Measurements from ENCODE around the gene DHRS3. TPM values are rescaled to one million over a fixed set of nuclear protein-coding genes. Genes with fewer than 3 reads are reported as not detected.

The DHRS3 gene
- total RNA-seq, 1 experiment from 2014 or later = 239 TPM

DNA sequence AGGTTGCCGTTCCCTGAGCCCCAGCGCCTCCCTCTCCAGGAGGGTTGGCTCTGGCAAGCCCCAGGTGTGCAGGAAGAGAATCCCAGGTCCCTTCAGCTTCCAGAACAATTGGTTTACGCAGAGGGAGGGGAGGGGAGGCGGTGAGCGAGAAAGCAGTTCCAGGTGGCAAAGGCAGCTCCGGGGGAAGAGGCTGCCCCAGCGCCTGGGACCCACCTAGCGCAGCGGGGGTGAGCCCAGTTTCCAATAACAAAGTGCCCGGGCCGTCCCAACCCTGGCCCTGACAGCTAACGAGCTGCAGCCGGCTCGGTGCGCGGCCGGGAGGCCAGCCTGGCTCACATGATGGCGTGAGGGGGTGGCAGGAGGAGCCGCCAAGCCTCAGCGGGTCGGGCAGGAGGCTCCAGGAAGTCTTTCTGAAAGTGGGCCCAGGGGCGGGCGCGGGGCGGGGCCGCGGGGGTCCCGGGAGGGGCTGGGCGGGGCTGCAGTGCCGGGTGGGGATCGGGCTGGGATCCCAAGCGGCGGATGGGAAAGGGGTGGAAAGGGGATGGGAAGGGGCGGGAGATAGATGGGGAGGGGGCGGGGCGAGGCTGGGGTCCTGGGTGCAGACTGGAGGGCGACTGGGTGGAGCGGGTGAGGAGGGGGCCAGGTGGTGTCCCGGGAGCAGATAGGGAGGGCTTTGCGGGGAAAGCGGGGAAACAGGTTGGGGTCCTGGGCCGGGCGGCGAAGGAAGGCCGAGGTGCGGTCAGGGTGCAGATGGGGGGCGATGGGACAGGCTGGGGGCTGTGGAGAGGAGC is 22.8 kb downstream of the DHRS3 start:
- Mint-ChIP-seq H3K27me3 (ENCODE audit: unreplicated experiment) (no peaks in the 10 kb centered on the region), H3K4me1 (ENCODE audit: low read depth, unreplicated experiment) (peaks cover 62% of the 10 kb centered on the region), H3K4me3 (ENCODE audit: low read depth, unreplicated experiment) (peak overlapping the region; percentile 59), H3K9me3 (ENCODE audit: low read depth, unreplicated experiment) (no peaks in the 10 kb centered on the region), H3K27ac (ENCODE audit: unreplicated experiment) (peak overlapping the region; percentile 95), H3K36me3 (ENCODE audit: insufficient read depth, unreplicated experiment) (peaks cover 96% of the 10 kb centered on the region)
- TF ChIP-seq, protein P1, sequence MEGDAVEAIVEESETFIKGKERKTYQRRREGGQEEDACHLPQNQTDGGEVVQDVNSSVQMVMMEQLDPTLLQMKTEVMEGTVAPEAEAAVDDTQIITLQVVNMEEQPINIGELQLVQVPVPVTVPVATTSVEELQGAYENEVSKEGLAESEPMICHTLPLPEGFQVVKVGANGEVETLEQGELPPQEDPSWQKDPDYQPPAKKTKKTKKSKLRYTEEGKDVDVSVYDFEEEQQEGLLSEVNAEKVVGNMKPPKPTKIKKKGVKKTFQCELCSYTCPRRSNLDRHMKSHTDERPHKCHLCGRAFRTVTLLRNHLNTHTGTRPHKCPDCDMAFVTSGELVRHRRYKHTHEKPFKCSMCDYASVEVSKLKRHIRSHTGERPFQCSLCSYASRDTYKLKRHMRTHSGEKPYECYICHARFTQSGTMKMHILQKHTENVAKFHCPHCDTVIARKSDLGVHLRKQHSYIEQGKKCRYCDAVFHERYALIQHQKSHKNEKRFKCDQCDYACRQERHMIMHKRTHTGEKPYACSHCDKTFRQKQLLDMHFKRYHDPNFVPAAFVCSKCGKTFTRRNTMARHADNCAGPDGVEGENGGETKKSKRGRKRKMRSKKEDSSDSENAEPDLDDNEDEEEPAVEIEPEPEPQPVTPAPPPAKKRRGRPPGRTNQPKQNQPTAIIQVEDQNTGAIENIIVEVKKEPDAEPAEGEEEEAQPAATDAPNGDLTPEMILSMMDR (IDR thresholded peaks at IDR 0.05; ENCODE audit: unreplicated experiment) = no peak
- DNase-seq = peak; percentile 76
- intact Hi-C loops (cut with micrococcal nuclease; ENCODE audit: unreplicated experiment) = loop anchor here (5.0 kb wide), 1 partner anchor 118 kb away; no protein-coding TSS in a partner anchor
- TSS peak; percentile 67 for BruUV-seq (replicated peaks)
- CTCF ChIA-PET = interaction anchor here (0.7 to 2.8 kb wide), 8 partner anchors 9 to 275 kb away, joined by 3 to 21 read pairs (median 3); partner anchors contain the start of gene DHRS3

DNA sequence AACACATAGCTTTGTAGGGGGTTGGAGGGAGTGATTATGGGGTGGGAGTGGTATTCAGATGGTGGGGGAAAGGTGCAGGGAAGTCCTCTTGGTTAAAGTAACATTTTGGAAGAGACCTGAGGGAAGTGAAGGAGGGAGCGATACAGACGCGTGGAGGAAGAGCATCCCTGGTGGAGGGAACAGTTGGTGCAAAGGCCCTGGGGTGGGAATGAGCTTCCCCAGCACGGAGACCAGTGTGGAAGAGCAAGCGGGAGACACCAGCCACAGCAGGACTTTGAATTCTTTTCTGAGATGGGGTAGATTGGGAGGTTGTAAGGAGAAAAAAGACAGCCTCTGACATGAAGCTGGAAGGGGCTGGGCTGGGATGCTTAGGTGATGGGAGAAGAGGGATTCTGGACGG is 23.5 kb downstream of the DHRS3 start:
- H3K4me1 Mint-ChIP-seq (ENCODE audit: low read depth, unreplicated experiment) = peaks cover 55% of the 10 kb centered on the region
- no peak for DNase-seq
- TF ChIP-seq, protein P1 (IDR thresholded peaks at IDR 0.05; ENCODE audit: unreplicated experiment) = no peak
- no TSS peak for BruUV-seq (replicated peaks)
- H3K27me3 Mint-ChIP-seq (ENCODE audit: unreplicated experiment) = no peaks in the 10 kb centered on the region
- CTCF ChIA-PET = interaction anchor here (1.2 to 2.8 kb wide), 2 partner anchors 25 to 55 kb away, joined by 4 to 21 read pairs; partner anchors contain the start of gene DHRS3
- peaks cover 93% of the 10 kb centered on the region for H3K36me3 Mint-ChIP-seq (ENCODE audit: insufficient read depth, unreplicated experiment)
- peak overlapping the region; percentile 59 for H3K4me3 Mint-ChIP-seq (ENCODE audit: low read depth, unreplicated experiment)
- intact Hi-C loops (cut with micrococcal nuclease; ENCODE audit: unreplicated experiment) = no loop called here
- H3K9me3 Mint-ChIP-seq (ENCODE audit: low read depth, unreplicated experiment) = no peaks in the 10 kb centered on the region
- peak overlapping the region; percentile 95 for H3K27ac Mint-ChIP-seq (ENCODE audit: unreplicated experiment)

DNA sequence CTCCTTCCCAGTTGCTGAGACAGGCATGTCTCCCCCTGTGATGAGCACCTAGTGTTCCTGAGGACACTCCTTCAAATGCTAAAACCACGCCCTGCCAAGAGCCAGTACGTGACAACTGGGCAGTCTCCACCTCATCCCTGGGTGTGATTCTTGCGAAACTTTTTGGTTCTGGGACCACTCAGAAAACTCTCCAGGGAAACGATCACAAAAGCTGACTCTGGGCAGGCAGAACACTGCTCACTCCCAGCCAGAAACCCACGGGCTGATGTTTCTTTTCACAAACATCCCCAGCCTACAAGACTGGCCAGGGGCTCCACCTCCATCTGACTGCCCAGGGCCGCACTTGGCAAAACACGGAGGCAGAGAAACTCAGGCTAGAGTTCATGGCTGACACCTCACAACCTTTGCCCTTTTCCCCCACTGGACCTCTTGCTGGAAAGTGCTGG is 24.4 kb downstream of the DHRS3 start:
- TF ChIP-seq, protein P1 (IDR thresholded peaks at IDR 0.05; ENCODE audit: unreplicated experiment) = no peak
- intact Hi-C loops (cut with micrococcal nuclease; ENCODE audit: unreplicated experiment) = no loop called here
- H3K4me3 Mint-ChIP-seq (ENCODE audit: low read depth, unreplicated experiment) = peak overlapping the region; percentile 12
- H3K36me3 Mint-ChIP-seq (ENCODE audit: insufficient read depth, unreplicated experiment) = peaks cover 92% of the 10 kb centered on the region
- peaks cover 50% of the 10 kb centered on the region for H3K4me1 Mint-ChIP-seq (ENCODE audit: low read depth, unreplicated experiment)
- H3K27me3 Mint-ChIP-seq (ENCODE audit: unreplicated experiment) = no peaks in the 10 kb centered on the region
- BruUV-seq (replicated peaks) = no TSS peak
- no peak for DNase-seq
- no peaks in the 10 kb centered on the region for H3K9me3 Mint-ChIP-seq (ENCODE audit: low read depth, unreplicated experiment)
- peak overlapping the region; percentile 95 for H3K27ac Mint-ChIP-seq (ENCODE audit: unreplicated experiment)
- CTCF ChIA-PET = no interaction called here

DNA sequence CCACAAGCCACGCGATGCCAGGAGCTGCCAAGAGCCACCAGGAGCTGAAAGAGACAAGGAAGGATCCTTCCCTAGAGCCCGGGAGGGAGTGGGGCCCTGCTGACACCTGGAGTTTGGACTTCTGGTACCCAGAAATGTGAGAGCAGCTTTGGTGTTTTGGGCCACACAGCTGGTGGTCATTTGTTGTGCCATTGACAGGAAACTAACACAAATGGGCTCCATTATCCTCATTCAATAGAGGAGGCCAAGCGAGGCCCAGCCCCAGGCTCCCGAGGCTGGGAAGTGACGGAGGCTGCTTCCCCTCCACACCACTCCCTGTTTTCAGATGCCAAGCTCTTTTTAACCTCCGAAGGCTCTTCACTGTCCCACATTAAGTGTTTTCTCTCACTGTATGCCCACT is 25.5 kb downstream of the DHRS3 start:
- intact Hi-C loops (cut with micrococcal nuclease; ENCODE audit: unreplicated experiment) = no loop called here
- no peak overlapping the region for H3K4me3 Mint-ChIP-seq (ENCODE audit: low read depth, unreplicated experiment)
- no peaks in the 10 kb centered on the region for H3K9me3 Mint-ChIP-seq (ENCODE audit: low read depth, unreplicated experiment)
- no peak for DNase-seq
- peaks cover 50% of the 10 kb centered on the region for H3K4me1 Mint-ChIP-seq (ENCODE audit: low read depth, unreplicated experiment)
- H3K36me3 Mint-ChIP-seq (ENCODE audit: insufficient read depth, unreplicated experiment) = peaks cover 92% of the 10 kb centered on the region
- TF ChIP-seq, protein P1 (IDR thresholded peaks at IDR 0.05; ENCODE audit: unreplicated experiment) = no peak
- H3K27me3 Mint-ChIP-seq (ENCODE audit: unreplicated experiment) = no peaks in the 10 kb centered on the region
- peak overlapping the region; percentile 95 for H3K27ac Mint-ChIP-seq (ENCODE audit: unreplicated experiment)
- no TSS peak for BruUV-seq (replicated peaks)
- CTCF ChIA-PET = no interaction called here
